Erythroblast (primary cell): ENCODE measurements around the gene CBARP.

ENCODE experiments used
- GATA1 ChIP-seq: IDR thresholded peaks from 2 replicates; pipeline ENCODE4 v1.6.1; 2011; ENCODE audit warnings: low read depth, mild to moderate bottlenecking, control low read depth, low read length, moderate library complexity
- POLR2A ChIP-seq: IDR thresholded peaks from 2 replicates; pipeline ENCODE4 v1.6.1; 2011; ENCODE audit warnings: mild to moderate bottlenecking, low read length

DNA sequence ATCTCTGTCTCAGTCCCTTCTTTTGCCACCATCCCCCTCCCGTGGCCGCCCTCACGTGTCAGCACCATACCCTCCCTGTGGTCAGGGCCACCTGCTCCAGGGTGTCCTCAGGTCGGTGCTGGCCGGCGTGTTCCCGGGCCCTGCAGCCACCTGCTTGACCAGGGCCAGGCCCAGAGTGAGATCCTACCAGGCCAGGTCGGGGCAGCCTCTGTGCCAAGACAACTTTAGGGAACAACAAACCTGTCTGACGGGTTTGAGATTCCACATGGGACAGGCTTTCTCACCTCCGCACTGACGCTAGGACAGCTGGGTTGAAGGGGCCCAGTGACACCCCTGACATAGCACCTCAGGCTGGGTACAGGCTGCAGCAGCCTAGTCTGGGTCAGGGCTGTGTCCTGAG lies 56.2 kb downstream of the CBARP start:
- TF ChIP-seq POLR2A (no peak), GATA1 (no peak)
